ENCODE results near the gene IFITM10.
"Not testable (repeated sequence)": the region's sequence is repeated elsewhere in the genome, so short reads cannot be mapped to it uniquely, and the experiment has no call there.

GRCh38 chr11:1683904-1684572 lies 66.4 kb downstream of the IFITM10 start:
- not testable (repeated sequence) for TF ChIP-seq BACH2 (CRISPR knock-in tag; IDR thresholded peaks at IDR 0.05; ENCODE audit: borderline replicate concordance); CSRNP3 (CRISPR knock-in tag; IDR thresholded peaks at IDR 0.05); ZNF70 (CRISPR knock-in tag; IDR thresholded peaks at IDR 0.05); ARNTL (CRISPR knock-in tag; IDR thresholded peaks at IDR 0.05; ENCODE audit: borderline replicate concordance, low read depth); OSR1 (CRISPR knock-in tag; IDR thresholded peaks at IDR 0.05); ZFP30 (CRISPR knock-in tag; IDR thresholded peaks at IDR 0.05); GLIS3 (CRISPR knock-in tag; IDR thresholded peaks at IDR 0.05); TCF4 (CRISPR knock-in tag; IDR thresholded peaks at IDR 0.05; ENCODE audit: borderline replicate concordance); PPARA (CRISPR knock-in tag; IDR thresholded peaks at IDR 0.05; ENCODE audit: borderline replicate concordance); RARB (CRISPR knock-in tag; IDR thresholded peaks at IDR 0.05); ZNF565 (CRISPR knock-in tag; conservative IDR thresholded peaks at IDR 0.05; ENCODE audit: low read depth)
